ENCODE results near the gene PDHX.
"Not testable (repeated sequence)": the region's sequence is repeated elsewhere in the genome, so short reads cannot be mapped to it uniquely, and the experiment has no call there.

Gene PDHX

DNA sequence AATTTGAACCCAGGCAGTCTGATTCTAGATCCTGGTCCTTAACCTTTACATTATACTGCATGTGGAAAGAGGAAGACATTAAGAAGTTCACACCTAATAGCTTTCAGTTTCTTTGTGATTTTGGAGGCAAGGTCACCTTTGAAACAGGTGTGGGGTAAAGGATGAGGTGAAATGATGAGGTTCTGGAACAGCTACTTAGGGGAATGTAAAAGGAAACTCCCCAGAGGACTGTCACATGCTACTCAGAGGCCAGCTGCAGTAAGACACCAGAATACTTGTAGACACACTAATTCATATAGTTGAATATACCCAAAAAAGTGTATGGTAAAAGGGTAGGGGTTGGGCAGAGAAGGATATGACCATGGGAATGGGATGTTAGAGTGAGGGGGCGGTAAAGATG, 5.6 kb upstream of the PDHX start:
- DNase-seq (ENCODE audit: low read depth in 3 of 3) = no peak

DNA sequence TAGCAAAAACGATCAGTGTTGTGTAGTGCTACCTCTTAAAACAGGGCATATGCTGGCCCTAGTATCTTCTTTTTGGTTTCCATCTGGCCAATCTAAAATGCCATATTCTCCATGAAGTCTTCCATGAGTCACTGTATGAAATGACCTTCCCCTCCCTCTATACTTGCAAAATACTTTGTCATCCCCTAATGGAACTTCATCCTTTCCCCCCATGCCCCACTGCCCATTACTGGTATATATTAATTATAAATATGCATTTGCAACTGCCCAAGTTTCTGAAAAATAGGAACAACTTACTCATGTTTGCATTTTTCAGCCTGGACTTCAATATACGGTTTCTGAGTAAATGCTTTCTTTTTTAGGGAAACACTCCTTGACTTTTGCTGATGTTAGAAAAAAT, 4.7 kb upstream of the PDHX start:
- no peak for DNase-seq (ENCODE audit: low read depth in 3 of 3)

DNA sequence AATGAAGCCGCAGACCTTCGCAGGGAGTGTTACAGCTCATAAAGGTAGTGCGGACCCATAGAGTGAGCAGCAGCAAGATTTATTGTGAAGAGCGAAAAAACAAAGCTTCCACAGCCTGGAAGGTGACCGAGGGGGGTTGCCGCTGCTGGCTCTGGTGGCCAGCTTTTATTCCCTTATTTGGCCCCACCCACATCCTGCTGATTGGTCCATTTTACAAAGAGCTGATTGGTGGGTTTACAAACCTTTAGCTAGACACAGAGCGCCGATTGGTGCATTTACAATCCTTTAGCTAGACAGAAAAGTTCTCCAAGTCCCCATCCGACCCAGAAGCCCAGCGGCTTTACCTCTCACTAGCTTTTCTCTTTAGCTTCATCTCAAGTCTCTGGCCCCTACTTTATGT, 2.9 kb upstream of the PDHX start:
- DNase-seq (ENCODE audit: low read depth in 3 of 3) = not testable (repeated sequence)

DNA sequence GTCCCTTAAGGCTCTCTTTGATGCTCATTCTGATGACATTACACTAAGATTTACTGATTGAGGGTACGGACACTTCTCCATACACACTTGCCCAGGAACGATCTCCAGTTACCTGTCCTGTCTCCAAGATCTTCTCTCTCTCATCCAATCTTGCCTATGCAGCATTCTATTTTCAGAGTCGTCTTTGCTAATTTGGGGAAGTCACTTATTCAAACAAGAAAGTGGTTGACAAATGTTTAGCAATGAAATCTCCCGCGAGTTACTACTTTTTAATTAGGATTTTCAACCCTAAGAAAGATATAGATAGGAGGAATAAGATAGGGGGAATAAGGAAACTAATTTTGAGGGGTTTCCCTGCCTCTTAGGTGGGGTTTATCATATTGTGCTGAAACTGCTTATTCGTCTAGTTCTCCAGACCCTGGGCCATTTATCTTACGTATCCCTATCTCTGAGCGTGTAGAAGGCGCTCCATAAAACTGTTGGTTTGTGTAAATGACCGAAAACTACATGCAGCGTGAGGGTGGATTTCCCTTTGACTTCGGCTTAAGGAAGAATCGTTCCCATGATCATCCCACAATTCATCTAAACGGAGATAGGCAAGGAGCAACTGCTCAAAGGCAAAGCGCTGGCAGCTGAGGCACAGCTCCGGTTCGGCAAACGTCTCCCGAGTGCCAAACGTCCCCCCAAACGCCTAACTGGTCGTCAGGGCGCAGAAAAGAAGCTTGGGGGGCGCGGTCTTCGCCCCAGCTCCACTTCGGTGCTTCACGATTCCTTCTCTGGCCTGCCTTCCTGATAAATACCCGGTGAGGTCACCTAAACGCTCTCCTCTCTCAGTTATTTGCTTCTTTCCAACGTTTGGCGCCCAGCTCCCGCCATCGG, 1.0 kb upstream of the PDHX start:
- DNase-seq (ENCODE audit: low read depth in 3 of 3) = no peak

DNA sequence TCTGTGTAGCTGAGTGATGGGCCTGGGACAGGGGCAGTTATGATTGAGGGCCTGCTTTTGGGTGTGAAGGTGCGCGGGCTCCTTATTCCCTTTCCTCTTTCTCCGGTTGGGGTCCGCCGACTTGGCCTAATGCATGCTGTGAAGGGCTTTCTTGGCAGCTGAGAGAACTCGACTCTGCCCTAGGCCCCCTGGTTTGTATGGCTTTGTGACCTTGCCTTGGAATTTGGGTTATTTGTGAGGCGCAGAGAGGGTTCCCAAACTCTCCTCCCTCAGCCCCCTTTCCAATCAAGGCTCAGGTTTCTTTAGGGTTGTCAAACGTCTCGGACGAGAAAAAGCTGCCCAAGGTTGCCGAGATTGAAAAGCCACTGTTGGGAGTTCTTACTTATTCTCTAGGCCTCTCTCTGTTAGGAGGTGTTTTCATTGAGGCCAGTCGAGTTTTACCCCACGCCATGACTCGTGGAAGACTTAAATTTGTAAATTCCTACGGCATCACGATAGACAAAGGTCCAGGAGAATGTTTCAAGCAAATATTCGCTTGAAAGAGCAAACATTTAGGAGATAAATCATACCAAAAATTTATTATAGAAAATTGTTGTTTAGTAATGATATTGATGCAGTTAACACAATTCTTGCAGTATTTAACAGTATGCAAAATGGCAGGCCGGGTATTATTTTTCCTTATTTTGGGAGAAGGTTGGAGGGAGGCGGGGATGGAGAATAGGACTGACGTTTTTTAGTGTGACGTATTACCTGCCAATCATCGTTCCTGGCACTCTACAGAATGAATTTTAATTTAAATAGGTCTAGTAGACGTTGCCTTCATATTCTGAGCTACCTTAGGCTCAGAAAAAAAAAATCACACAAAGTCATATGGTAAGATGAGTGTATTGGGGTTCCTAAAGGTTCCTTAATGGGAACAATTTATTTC, 689 bp downstream of the PDHX start:
- DNase-seq (ENCODE audit: low read depth in 3 of 3) = peak in 1 of 3 donors; percentile 8

DNA sequence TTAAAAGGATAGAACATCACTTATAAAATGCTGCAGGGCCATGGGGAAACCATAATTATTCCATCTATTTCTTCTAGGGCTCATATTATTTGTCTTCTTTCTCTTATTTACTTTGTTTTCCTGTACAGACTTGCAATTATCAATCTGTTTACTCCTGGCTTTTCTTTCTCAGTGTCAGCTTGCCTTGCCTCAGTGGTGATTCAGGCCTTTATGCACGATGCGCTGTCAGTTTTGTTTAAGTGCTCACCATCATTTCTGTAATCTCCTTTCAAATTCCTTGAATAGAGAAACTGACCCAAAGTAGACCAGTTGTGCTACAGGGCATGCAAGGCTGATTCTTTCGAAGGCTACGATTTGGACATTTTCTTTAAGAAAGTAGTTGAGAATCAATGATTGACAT, 4.7 kb downstream of the PDHX start:
- DNase-seq (ENCODE audit: low read depth in 3 of 3) = no peak

DNA sequence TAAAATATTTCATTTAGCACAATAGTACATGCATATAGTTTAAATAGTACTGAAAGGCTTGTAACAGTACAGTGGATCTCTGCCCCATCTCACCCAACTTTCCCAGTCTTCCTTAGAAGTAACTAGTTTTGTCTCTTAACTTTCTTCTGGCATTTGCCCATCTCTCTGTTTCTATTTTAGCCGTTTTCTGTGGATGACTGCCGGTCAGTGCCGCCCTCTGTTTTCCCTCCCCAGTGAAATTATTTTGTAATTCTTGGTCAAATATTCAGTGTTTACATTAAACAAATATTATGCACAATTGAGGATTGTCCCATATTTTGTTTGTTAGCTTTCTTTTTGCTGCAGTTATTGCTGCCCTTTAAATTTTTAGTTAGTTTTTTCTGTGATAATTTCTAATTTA, 8.3 kb downstream of the PDHX start:
- no peak for DNase-seq (ENCODE audit: low read depth in 3 of 3)

DNA sequence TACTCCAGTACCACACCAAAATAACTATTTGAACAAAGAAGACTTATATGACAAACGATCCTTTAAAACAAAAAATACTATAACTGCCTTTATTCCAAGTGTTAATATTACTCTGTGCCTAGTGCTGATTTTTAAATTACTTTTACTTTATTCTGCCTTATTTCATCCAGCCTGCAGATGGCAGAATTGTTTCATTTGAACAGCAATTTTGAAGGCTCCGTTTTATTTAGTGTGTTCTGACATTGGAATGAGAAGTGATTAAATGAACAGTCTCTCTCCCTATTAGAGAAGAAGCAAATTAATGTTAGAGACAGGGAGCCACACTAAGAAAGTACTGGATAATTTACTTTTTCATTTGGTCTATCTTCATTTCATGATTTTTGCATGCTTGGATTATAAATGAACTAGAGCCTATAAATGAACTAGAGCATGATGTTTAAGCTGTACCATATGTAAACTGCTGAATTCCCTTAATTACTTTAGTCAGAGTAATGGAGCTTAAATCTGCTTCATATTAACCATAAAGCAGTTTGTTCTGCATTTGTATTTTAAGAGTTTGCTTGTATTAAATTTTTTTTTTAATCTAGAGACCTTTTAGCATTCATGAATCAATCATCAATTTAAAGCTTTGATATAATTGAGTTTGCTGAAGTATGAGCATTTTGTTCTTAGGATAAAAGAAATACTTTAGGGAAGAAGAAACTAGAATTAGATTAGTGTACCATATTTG, 9.8 kb downstream of the PDHX start:
- DNase-seq (ENCODE audit: low read depth in 3 of 3) = no peak

DNA sequence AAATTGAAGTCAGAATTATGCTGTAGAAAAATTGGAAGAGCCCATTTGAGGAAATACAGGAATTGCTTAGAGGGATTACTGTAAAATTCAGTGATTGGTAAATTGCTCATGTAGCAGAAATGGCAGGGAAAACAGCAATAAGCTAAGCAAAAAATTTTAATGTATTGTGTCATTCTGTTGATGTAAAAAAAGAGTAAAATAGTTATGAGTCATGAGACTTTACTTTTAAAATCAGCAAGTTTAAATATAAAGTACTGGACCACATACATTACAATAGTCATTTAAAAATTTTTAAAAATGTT, 10.4 kb downstream of the PDHX start:
- DNase-seq (ENCODE audit: low read depth in 3 of 3) = no peak

DNA sequence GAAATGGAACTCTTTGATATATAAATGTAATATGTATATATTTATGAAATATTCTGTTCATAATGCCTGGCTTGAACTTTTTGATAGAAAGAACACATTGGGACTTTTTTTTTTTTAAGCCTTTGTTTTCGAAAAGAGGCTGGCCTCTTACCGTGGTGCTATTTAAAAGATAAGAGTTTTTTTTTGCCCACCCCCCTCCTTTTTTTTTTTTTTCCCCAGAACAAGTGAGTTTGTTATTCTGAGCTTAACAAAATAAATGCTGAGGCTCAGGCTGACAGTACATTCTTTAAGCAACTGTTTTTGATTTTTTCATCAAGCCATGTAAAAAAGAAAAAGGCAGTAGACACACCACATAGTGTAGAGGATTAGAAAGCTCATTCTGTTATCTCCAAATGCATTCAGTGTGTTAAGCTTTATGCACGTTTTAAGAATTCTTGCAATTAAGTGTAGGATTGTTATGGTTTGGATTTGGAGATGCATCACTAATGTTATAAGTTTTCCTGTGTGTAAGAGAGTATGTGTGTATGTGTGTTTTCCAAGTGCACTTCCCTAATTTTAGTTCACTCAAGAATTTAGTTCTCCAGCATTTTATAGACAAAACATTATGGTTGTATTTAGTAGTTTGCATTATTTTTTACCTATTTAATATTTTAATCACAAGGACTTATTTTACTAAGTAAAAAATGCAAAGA, 12.0 kb downstream of the PDHX start:
- DNase-seq (ENCODE audit: low read depth in 3 of 3) = no peak

DNA sequence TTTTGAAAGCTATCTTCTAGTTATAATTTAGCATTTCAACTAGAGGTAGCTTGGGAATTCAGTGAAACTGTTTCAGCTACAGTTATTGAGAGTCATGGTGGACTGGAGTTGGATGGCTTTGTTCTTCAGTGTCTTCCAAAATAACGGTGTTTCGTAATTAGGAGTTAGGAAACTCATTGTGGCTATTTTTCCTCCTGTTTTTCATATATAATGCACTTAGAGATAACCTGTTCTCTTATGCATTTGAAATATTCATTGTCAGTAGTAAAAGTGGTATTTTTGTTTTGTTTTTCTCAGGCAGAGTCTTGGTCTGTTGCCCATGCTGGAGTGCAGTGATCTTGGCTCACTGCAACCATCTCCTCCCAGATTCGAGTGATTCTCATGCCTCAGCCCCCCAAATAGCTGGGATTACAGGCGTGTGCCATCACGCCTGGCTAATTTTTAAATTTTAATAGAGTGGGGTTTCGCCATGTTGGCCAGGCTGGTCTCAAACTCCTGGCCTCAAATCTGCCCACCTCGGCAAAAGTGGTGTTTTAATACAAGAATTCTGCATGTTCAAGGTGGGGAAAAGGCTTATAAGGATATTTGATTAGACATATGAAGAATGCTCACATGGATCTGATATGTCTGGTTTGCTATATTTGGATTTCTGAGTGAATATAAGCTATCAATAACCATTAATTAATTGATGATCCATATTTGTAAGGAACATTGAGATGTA, 12.7 kb downstream of the PDHX start:
- no peak for DNase-seq (ENCODE audit: low read depth in 3 of 3)

DNA sequence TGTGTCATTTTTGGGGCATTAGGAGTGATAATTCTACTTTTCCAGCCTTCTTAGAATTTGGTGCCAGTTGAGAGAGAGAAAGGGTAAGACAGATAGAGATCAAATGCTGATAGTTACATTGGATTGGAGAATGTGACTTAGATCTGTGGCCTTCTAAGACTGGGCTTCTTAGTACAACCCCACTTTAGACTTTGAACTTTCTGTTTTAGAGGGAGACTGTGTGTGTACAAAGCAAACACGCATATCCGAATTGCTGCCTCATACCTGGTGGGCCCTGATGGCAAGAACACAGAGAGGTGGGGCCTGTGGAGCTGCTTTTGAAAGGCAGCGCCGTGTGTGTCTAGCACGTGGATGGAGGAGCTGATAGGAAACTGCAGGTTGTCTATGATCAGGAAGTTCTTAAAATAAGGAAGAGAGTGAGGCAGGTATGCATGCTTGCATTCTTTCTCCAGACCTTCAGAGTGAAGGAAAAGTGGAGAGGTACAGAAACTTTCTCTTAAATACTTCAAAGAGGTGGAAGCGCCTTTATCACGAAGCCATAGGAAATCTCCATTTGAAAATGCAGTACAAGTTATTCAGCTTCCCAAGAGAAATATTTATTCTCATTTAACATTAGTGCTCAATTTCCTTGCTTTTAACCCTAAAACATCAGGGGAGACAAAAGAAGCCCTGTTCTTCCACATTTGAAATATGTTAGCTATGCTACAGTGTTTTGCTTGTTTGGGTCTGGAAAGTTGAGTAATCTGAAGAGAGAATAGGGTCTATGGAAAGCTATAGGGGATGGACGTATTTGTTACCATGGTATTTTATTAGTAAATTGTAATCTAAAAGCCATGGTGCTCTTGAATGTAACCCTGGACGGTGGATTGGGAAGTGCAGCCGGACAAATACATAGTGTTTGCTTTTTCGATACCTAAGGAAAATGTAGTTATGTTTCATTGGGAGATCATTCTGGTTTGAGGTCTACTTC, 13.7 kb downstream of the PDHX start:
- no peak for DNase-seq (ENCODE audit: low read depth in 3 of 3)

DNA sequence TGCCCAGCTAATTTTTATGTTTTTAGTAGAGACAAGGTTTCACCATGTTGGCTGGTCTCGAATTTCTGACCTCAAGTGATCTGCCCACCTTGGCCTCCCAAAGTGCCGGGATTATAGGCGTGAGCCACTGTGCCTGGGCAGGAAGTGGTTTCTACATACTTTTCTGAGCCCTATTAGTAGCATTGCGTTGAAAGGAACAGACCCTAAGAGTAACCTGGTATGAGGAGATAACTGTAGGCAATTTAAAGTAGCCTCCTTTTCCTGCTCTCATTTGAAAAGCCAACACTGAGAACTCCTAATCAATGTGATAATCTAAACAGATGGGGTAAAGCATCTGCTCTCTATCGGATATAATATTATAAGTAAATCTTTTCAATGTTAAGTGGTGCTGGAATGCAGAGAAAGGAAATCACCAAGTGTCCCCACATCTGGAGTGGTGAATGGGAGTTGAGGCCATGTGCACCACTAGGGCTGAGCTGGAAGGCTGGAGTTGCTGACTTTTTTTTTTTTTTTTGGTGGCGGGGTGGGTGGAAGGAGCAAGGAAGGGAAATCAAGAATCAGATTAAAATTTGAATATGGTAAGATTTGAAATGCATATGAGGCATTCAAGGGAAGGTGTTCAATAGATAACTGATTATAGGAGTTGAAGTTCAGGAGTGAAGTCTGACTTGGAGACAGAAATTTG, 20.7 kb downstream of the PDHX start:
- no peak for DNase-seq (ENCODE audit: low read depth in 3 of 3)

DNA sequence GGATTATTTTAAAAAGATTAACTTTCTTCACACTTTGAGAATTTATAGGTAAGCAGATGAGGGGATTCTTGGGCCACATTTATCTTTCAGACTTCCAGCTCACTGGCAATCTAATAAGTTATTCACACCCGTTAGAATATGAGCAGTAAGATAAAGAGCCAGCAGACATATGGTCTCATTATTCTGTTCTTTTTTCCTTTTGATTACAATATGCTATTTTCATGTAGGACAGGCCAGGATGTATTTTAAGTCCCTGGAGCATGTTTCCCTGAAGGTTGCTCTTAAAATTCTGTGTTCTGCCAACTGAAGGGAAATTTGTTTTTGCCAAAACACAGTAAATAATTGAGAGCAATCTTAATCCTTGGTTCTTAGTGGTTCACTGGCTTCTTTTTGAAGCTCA, 22.2 kb downstream of the PDHX start:
- no peak for DNase-seq (ENCODE audit: low read depth in 3 of 3)

DNA sequence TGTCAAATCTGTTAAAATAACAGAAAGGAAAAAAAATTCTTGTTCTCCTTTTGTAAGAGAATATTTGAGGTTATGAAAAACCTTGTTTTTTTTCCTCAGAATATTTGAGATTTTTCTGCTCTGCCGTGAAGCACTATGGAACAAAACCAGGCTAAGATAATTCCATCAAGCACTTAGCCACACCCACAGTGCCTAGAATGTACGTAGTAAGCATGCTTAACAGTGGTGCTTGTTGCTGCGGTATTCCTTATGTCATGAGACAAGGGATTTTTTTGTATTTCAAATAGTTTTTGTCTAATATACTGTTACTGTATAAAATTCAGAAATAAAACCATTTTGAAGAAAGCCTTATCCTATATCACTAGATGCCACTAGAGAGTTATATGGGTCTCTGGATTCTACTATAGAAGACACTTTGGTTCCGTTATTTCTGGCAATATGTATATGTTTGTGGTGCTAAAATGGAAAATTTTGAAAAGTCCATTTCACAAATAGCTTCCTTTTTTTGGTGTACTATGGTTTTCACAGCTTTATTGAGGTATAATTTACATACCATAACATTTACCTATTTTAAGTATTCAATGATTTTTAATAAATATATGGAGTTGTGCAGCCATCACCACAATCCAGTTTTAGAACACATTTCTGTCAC, 23.7 kb downstream of the PDHX start:
- DNase-seq (ENCODE audit: low read depth in 3 of 3) = no peak

DNA sequence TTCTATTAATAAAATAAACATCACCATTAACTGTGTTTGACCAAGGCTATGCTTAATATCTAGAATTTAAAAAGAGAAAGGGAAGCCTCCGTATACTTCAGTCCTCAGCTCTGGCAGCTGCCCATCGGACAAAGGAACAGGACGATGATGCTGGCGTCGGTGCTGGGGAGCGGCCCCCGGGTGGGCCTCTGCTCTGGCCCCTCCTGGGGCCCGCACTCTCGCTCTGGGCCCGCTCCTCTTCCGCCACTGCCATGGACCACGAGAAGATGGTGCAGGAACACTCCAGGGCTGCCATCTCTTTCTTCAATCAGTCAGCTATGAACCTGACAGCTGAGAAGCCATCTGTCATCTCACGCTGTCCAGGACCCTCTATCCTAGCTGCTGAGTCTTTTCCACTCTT, 25.3 kb downstream of the PDHX start:
- no peak for DNase-seq (ENCODE audit: low read depth in 3 of 3)

DNA sequence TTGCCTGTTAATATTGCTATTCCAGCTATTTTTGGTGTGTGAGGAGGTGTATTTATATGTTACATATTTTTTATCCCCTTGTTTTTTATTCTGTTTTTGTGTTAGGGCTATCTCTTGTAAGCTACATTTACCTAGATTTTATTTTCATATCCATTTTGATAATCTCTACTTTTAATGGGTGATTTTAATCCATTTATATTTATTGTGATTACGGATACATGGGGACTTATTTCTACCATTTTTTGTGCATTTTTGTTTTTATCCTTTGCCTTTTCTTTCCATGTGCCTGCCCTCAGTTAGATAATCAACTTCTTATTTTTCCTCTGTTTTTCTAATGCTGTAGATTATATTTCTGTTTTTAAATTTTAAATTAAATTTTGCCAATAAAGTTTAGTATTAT, 28.3 kb downstream of the PDHX start:
- DNase-seq (ENCODE audit: low read depth in 3 of 3) = no peak

DNA sequence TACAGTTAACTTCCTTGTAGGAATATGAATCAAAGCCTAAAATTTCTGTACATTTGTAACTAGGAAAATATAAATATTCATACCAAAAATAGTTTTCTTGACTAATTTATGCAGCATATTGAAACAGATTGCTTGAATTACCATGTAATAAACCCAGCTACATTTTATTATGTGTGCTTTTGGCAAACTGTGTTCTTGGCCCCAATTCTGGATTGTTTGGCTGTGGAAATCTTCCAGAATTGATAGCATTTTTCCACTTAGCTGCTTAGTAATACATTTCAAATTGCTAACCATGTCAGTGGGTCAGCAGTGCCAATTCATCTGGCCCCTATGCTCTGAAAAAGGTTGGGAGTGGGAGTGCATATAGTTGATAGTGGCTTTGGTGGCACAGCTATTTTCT, 32.3 kb downstream of the PDHX start:
- no peak for DNase-seq (ENCODE audit: low read depth in 3 of 3)

DNA sequence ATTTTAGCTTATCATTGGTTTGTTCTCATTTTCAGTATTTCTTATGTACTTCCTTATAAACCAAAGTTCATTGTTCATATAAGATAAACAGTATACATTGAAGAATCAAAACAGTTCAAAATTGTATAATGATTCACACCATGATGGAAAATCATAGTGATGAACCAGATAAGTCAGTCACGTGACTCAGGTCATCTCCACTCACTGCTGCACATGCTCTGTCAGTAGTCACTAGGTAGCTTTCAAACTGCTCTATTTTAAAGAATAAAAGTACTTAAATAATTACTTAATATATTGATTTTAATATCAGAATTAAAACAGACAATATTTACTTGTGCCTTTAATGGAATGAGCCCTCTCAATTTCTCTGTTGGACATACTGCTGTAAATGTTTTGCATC, 37.5 kb downstream of the PDHX start:
- peak in 1 of 3 donors; percentile 0 for DNase-seq (ENCODE audit: low read depth in 3 of 3)
